Thoracic aorta (tissue), 2 donors: ENCODE results near the gene TLCD5. TPM values are rescaled to one million over a fixed set of nuclear protein-coding genes. Genes with fewer than 3 reads are reported as not detected.
A peak's percentile ranks its signal among the peaks of the same experiment; 100 is the strongest.

ENCODE experiments used
- ATAC-seq: fragments of 150-250 bp; one replicate; pipeline ENCODE4 v1.8.0; 2017; ENCODE audit warnings: low read depth; ENCODE audit not compliant: insufficient number of reproducible peaks, low FRiP score
- DNase-seq: peaks from one replicate; pipeline ENCODE4 v3.0.0-alpha.2; 2020; ENCODE audit warnings: low spot score
- H3K27ac ChIP-seq, 2 donors: fragments of 200-600 bp; sonication (generic); 1 replicate in 1 of 2; 2 replicates in 1 of 2; pipeline ENCODE4 v1.5.1; 2016; ENCODE audit warnings: mild to moderate bottlenecking in 2 of 2, moderate library complexity in 2 of 2
- H3K27me3 ChIP-seq: fragments of 200-600 bp; sonication (generic); replicated peaks from 2 replicates; pipeline ENCODE4 v1.6.0; 2016; ENCODE audit warnings: mild to moderate bottlenecking; ENCODE audit not compliant: insufficient read depth
- H3K36me3 ChIP-seq: fragments of 200-600 bp; sonication (generic); one replicate; pipeline ENCODE4 v1.5.1; 2016
- H3K4me1 ChIP-seq, 2 donors: fragments of 200-600 bp; sonication (generic); 1 replicate in 1 of 2; 2 replicates in 1 of 2; pipeline versions ENCODE4 v1.5.1 to v1.6.0; 2016; ENCODE audit warnings: low read depth in 2 of 2, mild to moderate bottlenecking in 1 of 2; ENCODE audit not compliant: control insufficient read depth in 1 of 2
- H3K4me3 ChIP-seq: fragments of 200-600 bp; sonication (generic); 2 replicates; pipeline ENCODE4 v1.5.1; 2016; ENCODE audit warnings: mild to moderate bottlenecking
- H3K9me3 ChIP-seq: fragments of 200-600 bp; sonication (generic); 2 replicates; pipeline ENCODE4 v1.5.1; 2016
- CTCF ChIP-seq: fragments of 200-600 bp; sonication (generic); IDR thresholded peaks from one replicate; pipeline ENCODE4 v1.5.1; 2019; ENCODE audit warnings: antibody characterized with exemption
- total RNA-seq, 2 donors: library from RNA; depleted of rRNA; stranded (reverse); fragments of >200 nt; gene quantifications; one replicate each; pipeline versions ENCODE4 v1.1.0 to v1.2.3, GENCODE V29; 2016

The TLCD5 gene
- total RNA-seq, 2 donors from 2014 or later, result 8.0 to 10.7 TPM

DNA sequence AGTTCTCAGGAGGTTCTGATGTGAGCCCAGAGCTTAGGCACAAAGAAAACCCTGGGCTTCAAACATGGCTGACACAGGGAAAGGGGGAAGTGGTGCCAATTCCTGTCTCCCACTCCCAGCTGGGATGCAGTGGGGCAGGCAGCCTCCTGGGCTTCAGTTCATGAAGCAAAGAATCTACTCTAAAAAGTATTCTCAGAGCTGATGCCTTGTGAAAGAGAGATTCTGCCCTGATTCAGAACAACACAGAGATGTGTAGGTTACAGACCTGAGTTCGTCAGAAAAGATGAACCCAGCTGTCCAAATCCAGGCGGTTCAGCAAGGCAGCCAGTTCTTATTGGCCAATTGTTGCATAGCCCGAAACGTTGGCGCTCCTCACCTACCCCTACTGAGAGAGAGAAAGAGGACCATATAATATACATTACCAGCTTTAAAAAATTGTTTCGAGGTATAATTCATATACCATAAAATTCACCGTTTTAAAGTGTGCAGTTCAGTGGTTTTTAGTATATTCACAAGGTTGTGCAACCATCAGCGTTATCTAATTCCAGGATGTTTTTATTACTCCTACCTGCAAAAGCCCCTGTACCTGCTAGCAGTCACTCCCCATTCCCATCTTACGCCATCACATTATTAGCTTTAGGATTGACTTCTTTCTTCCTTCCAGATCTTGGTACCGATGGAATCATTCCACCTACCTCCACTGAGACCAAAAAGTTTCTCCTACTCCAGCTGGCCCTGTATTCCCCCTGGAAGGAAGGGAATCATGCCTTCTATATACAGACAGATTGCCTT, 7.2 kb upstream of the TLCD5 start:
- Histone ChIP-seq H3K27me3 (no peaks in the 10 kb centered on the region), H3K27ac (peak overlapping the region; percentile 60 to 76), H3K4me3 (no peak overlapping the region), H3K4me1 (peaks cover 11 to 23% of the 10 kb centered on the region in 2 donors), H3K36me3 (no peaks in the 10 kb centered on the region), H3K9me3 (no peaks in the 10 kb centered on the region)
- no peak for TF ChIP-seq CTCF
- ATAC-seq, result no peak
- DNase-seq, result no peak

DNA sequence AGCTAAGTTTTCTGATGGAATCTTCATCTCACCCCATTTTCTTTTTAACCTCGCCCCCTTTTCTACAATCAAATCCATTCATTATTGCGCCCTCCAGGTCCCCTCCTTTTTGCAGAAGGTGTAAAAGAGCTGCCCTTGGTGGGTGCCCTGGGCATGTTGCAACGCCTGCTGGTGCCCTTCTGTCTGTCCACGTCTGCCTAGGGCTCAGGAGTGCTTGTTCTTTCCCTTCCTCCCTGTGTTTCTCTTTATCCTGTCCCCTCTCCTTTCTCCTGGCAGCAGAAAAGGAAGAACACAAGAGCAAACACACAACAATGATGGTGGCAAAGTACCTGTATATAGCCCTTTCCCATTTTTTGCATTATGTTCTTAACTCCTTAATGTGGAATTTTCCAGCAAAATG, 6.2 kb upstream of the TLCD5 start:
- peaks cover 11 to 23% of the 10 kb centered on the region in 2 donors for H3K4me1 ChIP-seq
- no peak overlapping the region for H3K27ac ChIP-seq
- ATAC-seq (no peak), DNase-seq (no peak)
- no peaks in the 10 kb centered on the region for H3K27me3 ChIP-seq
- no peaks in the 10 kb centered on the region for H3K36me3 ChIP-seq
- no peaks in the 10 kb centered on the region for H3K9me3 ChIP-seq
- no peak overlapping the region for H3K4me3 ChIP-seq
- TF ChIP-seq CTCF, result no peak

DNA sequence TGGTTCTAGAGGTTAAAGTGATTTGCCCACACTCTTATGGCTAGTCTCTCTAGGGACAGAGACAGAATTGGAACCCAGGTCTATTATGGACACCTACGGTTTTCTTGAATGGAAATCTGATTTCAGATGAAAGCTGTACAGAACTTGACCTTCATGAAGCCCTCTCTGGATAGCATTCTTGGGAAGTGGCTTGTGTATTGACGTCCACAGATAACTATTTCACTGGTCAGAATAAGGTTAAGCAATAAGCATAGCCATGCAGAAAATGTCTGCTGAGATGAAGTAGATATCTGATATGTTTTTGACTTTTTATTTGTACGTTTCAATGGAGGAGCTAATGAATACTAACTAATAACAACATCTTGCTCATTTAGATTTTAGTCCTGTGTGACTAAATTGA, 1.1 kb downstream of the TLCD5 start:
- DNase-seq (no peak), ATAC-seq (no peak)
- no peak for TF ChIP-seq CTCF
- Histone ChIP-seq H3K9me3 (no peaks in the 10 kb centered on the region), H3K4me3 (peak overlapping the region; percentile 95), H3K4me1 (peaks cover 17 to 36% of the 10 kb centered on the region in 2 donors), H3K27ac (peak overlapping the region; percentile 93 to 94), H3K27me3 (no peaks in the 10 kb centered on the region), H3K36me3 (peaks cover 7% of the 10 kb centered on the region)

GRCh38 chr11:120326845-120327281, 1.8 kb downstream of the TLCD5 start:
- DNase-seq (no peak), ATAC-seq (no peak)
- H3K36me3 ChIP-seq, result peaks cover 7% of the 10 kb centered on the region
- H3K9me3 ChIP-seq, result no peaks in the 10 kb centered on the region
- H3K27me3 ChIP-seq, result no peaks in the 10 kb centered on the region
- peak overlapping the region; percentile 13 to 93 for H3K27ac ChIP-seq
- peak overlapping the region; percentile 95 for H3K4me3 ChIP-seq
- no peak for TF ChIP-seq CTCF
- peaks cover 23 to 42% of the 10 kb centered on the region in 2 donors for H3K4me1 ChIP-seq

DNA sequence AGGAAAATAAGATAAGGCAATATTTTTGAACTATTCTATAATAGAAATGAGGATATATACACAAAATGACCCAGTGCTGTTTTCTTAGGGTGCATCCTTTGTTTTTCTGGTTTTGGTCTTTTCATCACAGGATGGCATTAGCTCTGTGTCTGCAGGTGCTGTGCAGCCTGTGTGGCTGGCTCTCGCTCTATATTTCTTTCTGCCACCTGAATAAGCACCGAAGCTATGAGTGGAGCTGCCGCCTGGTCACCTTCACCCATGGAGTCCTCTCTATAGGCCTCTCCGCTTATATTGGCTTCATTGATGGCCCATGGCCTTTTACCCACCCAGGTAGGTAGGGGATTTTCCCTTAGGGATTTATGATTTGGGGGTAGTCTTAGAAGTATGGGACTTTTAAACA, 2.2 kb downstream of the TLCD5 start:
- TF ChIP-seq CTCF, result no peak
- Histone ChIP-seq H3K27ac (peak overlapping the region in 1 of 2 donors; percentile 93), H3K4me1 (peaks cover 28 to 47% of the 10 kb centered on the region in 2 donors), H3K36me3 (peaks cover 7% of the 10 kb centered on the region), H3K27me3 (no peaks in the 10 kb centered on the region), H3K4me3 (no peak overlapping the region), H3K9me3 (no peaks in the 10 kb centered on the region)
- ATAC-seq (no peak), DNase-seq (no peak)
